OCI-LY1 (cell line): ENCODE results near the gene PODXL2.

ENCODE experiments used
- H2AFZ ChIP-seq: fragments of 200-600 bp; sonication (generic), shearing (Covaris generic); 2 replicates; pipeline ENCODE4 v1.6.0; 2014; ENCODE audit warnings: antibody characterized with exemption, mild to moderate bottlenecking, low read length
- H3F3A ChIP-seq: fragments of 200-600 bp; sonication (generic), shearing (Covaris generic); 2 replicates; pipeline ENCODE4 v1.6.0; 2014; ENCODE audit warnings: mild to moderate bottlenecking, antibody characterized with exemption, low read length, moderate library complexity; ENCODE audit not compliant: insufficient read depth
- H3K27ac ChIP-seq: fragments of 200-600 bp; sonication (generic); 2 replicates; pipeline ENCODE4 v1.5.1; 2014; ENCODE audit warnings: low read length, mixed run types, mild to moderate bottlenecking, low read depth; ENCODE audit not compliant: poor library complexity, severe bottlenecking
- H3K27me3 ChIP-seq: fragments of 200-600 bp; sonication (generic); 2 replicates; pipeline ENCODE4 v1.6.0; 2014; ENCODE audit warnings: antibody characterized with exemption, mild to moderate bottlenecking, low read length, moderate library complexity; ENCODE audit not compliant: insufficient read depth
- H3K36me3 ChIP-seq: fragments of 200-600 bp; sonication (generic); 2 replicates; pipeline ENCODE4 v1.6.1; 2014; ENCODE audit warnings: mild to moderate bottlenecking, antibody characterized with exemption, low read length, moderate library complexity, mixed read lengths; ENCODE audit not compliant: insufficient read depth
- H3K4me1 ChIP-seq: fragments of 200-600 bp; sonication (generic); 2 replicates; pipeline ENCODE4 v1.5.1; 2014; ENCODE audit warnings: mild to moderate bottlenecking, low read length, moderate library complexity; ENCODE audit not compliant: insufficient read depth, severe bottlenecking
- H3K4me2 ChIP-seq: fragments of 200-600 bp; sonication (generic), shearing (Covaris generic); 2 replicates; pipeline ENCODE4 v1.6.1; 2014; ENCODE audit warnings: low read length
- H3K4me3 ChIP-seq: fragments of 200-600 bp; sonication (generic); 2 replicates; pipeline ENCODE4 v1.5.1; 2014; ENCODE audit warnings: low read length, low read depth, mild to moderate bottlenecking, mixed read lengths; ENCODE audit not compliant: poor library complexity, severe bottlenecking
- H3K79me2 ChIP-seq: fragments of 200-600 bp; shearing (Covaris generic); 2 replicates; pipeline ENCODE4 v1.6.1; 2016; ENCODE audit warnings: mixed run types, low read length, mixed read lengths; ENCODE audit not compliant: insufficient read depth
- H3K9ac ChIP-seq: fragments of 200-600 bp; sonication (generic), shearing (Covaris generic); 2 replicates; pipeline ENCODE4 v1.6.1; 2014; ENCODE audit warnings: mild to moderate bottlenecking, low read length, mixed read lengths
- H3K9me2 ChIP-seq: fragments of 200-600 bp; sonication (generic), shearing (Covaris generic); 2 replicates; pipeline ENCODE4 v1.6.1; 2014; ENCODE audit warnings: low read depth, mild to moderate bottlenecking, low read length, mixed read lengths
- H3K9me3 ChIP-seq: fragments of 200-600 bp; shearing (Covaris generic); 2 replicates; pipeline ENCODE4 v1.6.1; 2014; ENCODE audit warnings: low read length, mixed read lengths
- H4K20me1 ChIP-seq: fragments of 200-600 bp; sonication (generic), shearing (Covaris generic); 2 replicates; pipeline ENCODE4 v1.6.0; 2016; ENCODE audit warnings: mild to moderate bottlenecking, low read length; ENCODE audit not compliant: insufficient read depth
- EZH2 ChIP-seq: fragments of 200-600 bp; sonication (generic), shearing (Covaris generic); IDR thresholded peaks from 2 replicates; pipeline ENCODE4 v1.8.0; 2017; ENCODE audit warnings: borderline replicate concordance, mixed run types, mild to moderate bottlenecking, antibody characterized with exemption, low read length, moderate library complexity, mixed read lengths
- TF ChIP-seq, protein P1 (sequence below): fragments of 200-600 bp; sonication (generic), shearing (Covaris generic); IDR thresholded peaks from 2 replicates; pipeline ENCODE4 v1.5.1; 2017; ENCODE audit warnings: mild to moderate bottlenecking, antibody characterized with exemption, low read length, moderate library complexity, mixed read lengths

The PODXL2 gene

DNA sequence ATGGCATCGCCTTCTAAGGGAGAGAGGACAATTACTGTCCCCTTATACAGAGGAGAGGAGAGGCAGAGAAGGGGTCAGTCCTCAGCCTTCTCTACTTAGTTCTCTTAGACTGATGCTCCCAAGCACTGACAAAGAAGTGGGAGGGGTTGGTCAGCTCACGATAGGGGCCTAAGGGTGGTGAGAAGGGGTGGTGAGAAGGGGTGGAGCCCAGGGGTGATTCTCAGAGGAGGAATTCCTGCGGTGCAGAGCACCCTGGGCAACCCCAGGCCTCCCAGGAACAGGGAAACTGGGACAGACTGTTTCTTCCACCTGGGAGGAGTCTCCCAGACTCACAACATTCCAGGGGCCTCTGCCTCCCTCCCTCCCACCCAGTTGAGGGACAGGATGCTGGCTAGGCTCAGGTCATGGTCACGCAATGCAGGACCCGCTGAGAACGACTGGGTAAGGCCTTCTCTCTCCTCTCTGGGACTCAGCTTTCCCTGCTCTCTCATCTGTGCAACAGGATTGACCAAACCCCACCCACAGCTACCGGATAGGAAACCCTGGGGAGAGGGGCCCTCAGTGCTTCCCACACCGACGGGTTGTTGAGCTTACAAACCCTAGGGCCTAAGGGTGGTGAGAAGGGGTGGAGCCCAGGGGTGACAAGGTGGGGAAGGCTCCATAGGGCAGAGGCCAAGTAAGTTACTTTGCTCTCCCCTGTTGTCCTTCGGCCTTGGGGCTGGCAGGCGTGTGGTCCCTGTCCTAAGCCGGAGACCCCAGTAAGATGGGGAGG lies 40.0 kb upstream of the PODXL2 start:
- H2AFZ ChIP-seq: no peak overlapping the region
- H3K27ac ChIP-seq: peak overlapping the region; percentile 33

DNA sequence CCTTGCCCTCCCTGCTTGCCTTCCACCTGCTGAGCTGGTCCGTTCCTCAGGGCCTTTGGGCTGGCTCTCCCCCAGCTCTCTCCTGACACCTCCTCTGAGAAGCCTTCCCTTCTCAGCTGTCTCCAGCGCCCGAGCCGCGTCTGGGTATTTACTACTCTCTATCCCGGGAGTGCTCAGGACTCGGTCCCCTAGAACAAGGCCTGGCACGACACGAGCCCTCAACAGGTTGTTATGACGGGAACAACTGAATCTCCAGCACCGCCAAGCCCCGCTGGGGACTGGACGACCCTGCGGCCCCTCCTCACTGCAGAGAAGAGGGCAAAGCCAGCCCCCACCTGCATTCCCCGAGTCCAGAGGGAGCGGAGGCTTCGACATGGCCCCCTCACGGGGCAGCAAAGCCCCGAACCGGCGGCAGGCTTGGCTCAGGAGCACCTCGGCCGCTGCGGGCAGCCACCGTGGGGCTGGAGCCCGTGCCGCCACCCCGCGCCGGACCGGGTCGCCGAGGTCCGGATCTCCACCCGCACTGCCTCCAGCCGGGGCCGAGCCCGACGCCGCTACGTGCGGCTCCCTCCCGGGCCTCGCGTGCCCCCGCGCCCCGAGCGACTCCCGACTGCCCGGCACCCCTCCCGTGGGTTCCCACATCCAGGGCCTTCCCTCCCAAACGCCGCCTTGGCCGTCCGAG lies 39.2 kb upstream of the PODXL2 start:
- H3K4me2 ChIP-seq: peak overlapping the region; percentile 92
- H3K4me1 ChIP-seq: peaks cover 51% of the 10 kb centered on the region
- H3K27ac ChIP-seq: peak overlapping the region; percentile 88
- H3K9ac ChIP-seq: peak overlapping the region; percentile 90
- H3K4me3 ChIP-seq: peak overlapping the region; percentile 92
- H3K79me2 ChIP-seq: 0 out of 2 replicates have a peak, but pooled peaks cover 3% of the 10 kb centered on the region
- no peaks in the 10 kb centered on the region for H3K9me2 ChIP-seq
- TF ChIP-seq, protein P1, sequence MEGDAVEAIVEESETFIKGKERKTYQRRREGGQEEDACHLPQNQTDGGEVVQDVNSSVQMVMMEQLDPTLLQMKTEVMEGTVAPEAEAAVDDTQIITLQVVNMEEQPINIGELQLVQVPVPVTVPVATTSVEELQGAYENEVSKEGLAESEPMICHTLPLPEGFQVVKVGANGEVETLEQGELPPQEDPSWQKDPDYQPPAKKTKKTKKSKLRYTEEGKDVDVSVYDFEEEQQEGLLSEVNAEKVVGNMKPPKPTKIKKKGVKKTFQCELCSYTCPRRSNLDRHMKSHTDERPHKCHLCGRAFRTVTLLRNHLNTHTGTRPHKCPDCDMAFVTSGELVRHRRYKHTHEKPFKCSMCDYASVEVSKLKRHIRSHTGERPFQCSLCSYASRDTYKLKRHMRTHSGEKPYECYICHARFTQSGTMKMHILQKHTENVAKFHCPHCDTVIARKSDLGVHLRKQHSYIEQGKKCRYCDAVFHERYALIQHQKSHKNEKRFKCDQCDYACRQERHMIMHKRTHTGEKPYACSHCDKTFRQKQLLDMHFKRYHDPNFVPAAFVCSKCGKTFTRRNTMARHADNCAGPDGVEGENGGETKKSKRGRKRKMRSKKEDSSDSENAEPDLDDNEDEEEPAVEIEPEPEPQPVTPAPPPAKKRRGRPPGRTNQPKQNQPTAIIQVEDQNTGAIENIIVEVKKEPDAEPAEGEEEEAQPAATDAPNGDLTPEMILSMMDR: no peak
- TF ChIP-seq EZH2: no peak
- H3K27me3 ChIP-seq: no peaks in the 10 kb centered on the region
- H3K36me3 ChIP-seq: peaks cover 20% of the 10 kb centered on the region; the same call in 1 of the 2 replicates
- no peak overlapping the region for H2AFZ ChIP-seq
- no peaks in the 10 kb centered on the region for H3F3A ChIP-seq
- H4K20me1 ChIP-seq: no peaks in the 10 kb centered on the region
- H3K9me3 ChIP-seq: no peaks in the 10 kb centered on the region

More for the DNA sequence above, 40.0 kb upstream of the PODXL2 start:
- H3K4me1 ChIP-seq: peaks cover 43% of the 10 kb centered on the region
- H3K79me2 ChIP-seq: 0 out of 2 replicates have a peak, but pooled peaks cover 3% of the 10 kb centered on the region
- H3K36me3 ChIP-seq: peaks cover 13% of the 10 kb centered on the region; the same call in 1 of the 2 replicates
- H3K9me2 ChIP-seq: no peaks in the 10 kb centered on the region
- TF ChIP-seq, protein P1: no peak
- TF ChIP-seq EZH2: no peak
- no peaks in the 10 kb centered on the region for H3K27me3 ChIP-seq
- H3K9me3 ChIP-seq: no peaks in the 10 kb centered on the region
- H4K20me1 ChIP-seq: no peaks in the 10 kb centered on the region
- peak overlapping the region; percentile 92 for H3K4me2 ChIP-seq
- peak overlapping the region; percentile 90 for H3K9ac ChIP-seq
- peak overlapping the region; percentile 92 for H3K4me3 ChIP-seq
- no peaks in the 10 kb centered on the region for H3F3A ChIP-seq

DNA sequence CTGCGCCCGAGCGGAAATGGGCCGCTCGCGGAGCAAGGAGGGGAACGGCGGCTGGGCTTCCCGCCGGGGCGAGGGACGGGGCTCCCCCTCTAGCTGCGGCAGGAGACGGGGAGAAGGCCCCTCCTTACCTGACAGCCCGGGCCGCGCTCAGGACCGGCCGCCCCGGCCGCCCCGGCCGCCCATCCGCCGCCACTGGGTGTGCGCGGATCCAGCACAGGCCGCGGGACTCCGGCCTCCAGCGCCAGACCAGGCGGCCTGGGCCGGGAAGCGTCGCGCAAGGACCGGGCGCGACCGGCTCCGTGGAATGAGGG lies 38.7 kb upstream of the PODXL2 start:
- Histone ChIP-seq H3K27me3 (no peaks in the 10 kb centered on the region), H3K9ac (peak overlapping the region; percentile 90), H3K4me2 (peak overlapping the region; percentile 92), H3K79me2 (0 out of 2 replicates have a peak, but pooled peaks cover 3% of the 10 kb centered on the region), H3K27ac (peak overlapping the region; percentile 88), H3K9me2 (no peaks in the 10 kb centered on the region), H4K20me1 (no peaks in the 10 kb centered on the region), H2AFZ (no peak overlapping the region), H3K4me1 (peaks cover 53% of the 10 kb centered on the region), H3K9me3 (no peaks in the 10 kb centered on the region), H3F3A (no peaks in the 10 kb centered on the region), H3K36me3 (peaks cover 20% of the 10 kb centered on the region; the same call in 1 of the 2 replicates), H3K4me3 (peak overlapping the region; percentile 92)
- no peak for TF ChIP-seq EZH2
- TF ChIP-seq, protein P1: no peak
